GM23338 (cell line): ENCODE results near the gene TFF2. TPM values are rescaled to one million over a fixed set of nuclear protein-coding genes. Genes with fewer than 3 reads are reported as not detected.

ENCODE experiments used
- ATAC-seq: fragments of 200-7000 bp; cut with Tn5 transposase; 3 replicates; pipeline ENCODE4 v1.9.1; 2020
- DNase-seq: peaks from one replicate; pipeline ENCODE4 v3.0.0-alpha.2; 2015; ENCODE audit warnings: low spot score
- H2AFZ ChIP-seq: fragments of 200-600 bp; sonication (generic); 2 replicates; pipeline ENCODE4 v1.8.0; 2016; ENCODE audit warnings: antibody characterized with exemption, mild to moderate bottlenecking, moderate library complexity
- H3F3A ChIP-seq: fragments of 200-600 bp; sonication (generic); replicated peaks from 2 replicates; pipeline ENCODE4 v1.8.0; 2017; ENCODE audit warnings: antibody characterized with exemption, mixed run types, low read depth
- H3K27ac ChIP-seq: fragments of 200-600 bp; sonication (generic); 2 replicates; pipeline ENCODE4 v1.6.1; 2016; ENCODE audit warnings: low read depth
- H3K27me3 ChIP-seq: fragments of 200-600 bp; sonication (generic); 2 replicates; pipeline ENCODE4 v1.8.0; 2016; ENCODE audit warnings: mild to moderate bottlenecking, mixed run types, moderate library complexity; ENCODE audit not compliant: insufficient read depth
- H3K36me3 ChIP-seq: fragments of 200-600 bp; sonication (generic); 2 replicates; pipeline ENCODE4 v1.8.0; 2016; ENCODE audit warnings: mild to moderate bottlenecking; ENCODE audit not compliant: insufficient read depth
- H3K4me1 ChIP-seq: fragments of 200-600 bp; sonication (generic); 2 replicates; pipeline ENCODE4 v1.8.0; 2016; ENCODE audit warnings: mild to moderate bottlenecking, moderate library complexity; ENCODE audit not compliant: insufficient read depth
- H3K4me2 ChIP-seq: fragments of 200-600 bp; sonication (generic); 2 replicates; pipeline ENCODE4 v1.7.1; 2017; ENCODE audit warnings: mixed run types
- H3K4me3 ChIP-seq: fragments of 200-600 bp; sonication (generic); 2 replicates; pipeline ENCODE4 v1.6.1; 2016; ENCODE audit warnings: mixed run types
- H3K79me2 ChIP-seq: fragments of 200-600 bp; sonication (generic); replicated peaks from 2 replicates; pipeline ENCODE4 v1.8.0; 2017; ENCODE audit warnings: mild to moderate bottlenecking; ENCODE audit not compliant: insufficient read depth
- H3K9me2 ChIP-seq: fragments of 200-600 bp; sonication (generic); 2 replicates; pipeline ENCODE4 v1.8.0; 2017; ENCODE audit not compliant: insufficient read depth
- H4K20me1 ChIP-seq: fragments of 200-600 bp; sonication (generic); replicated peaks from 2 replicates; pipeline ENCODE4 v1.8.0; 2017; ENCODE audit warnings: mild to moderate bottlenecking; ENCODE audit not compliant: insufficient read depth
- H3K27ac Mint-ChIP-seq: 2 replicates; pipeline ENCODE4 v1.8.0; 2020; ENCODE audit warnings: inconsistent platforms, mild to moderate bottlenecking, moderate library complexity, mixed read lengths
- H3K27me3 Mint-ChIP-seq: 3 replicates; pipeline ENCODE4 v1.8.0; 2022; ENCODE audit warnings: low read depth, mild to moderate bottlenecking, moderate library complexity, mixed read lengths, inconsistent platforms; ENCODE audit not compliant: insufficient read depth, poor library complexity
- H3K36me3 Mint-ChIP-seq: 3 replicates; pipeline ENCODE4 v1.8.0; 2021; ENCODE audit warnings: low read depth, mild to moderate bottlenecking, inconsistent platforms, moderate library complexity, mixed read lengths
- H3K4me1 Mint-ChIP-seq: 3 replicates; pipeline ENCODE4 v1.8.0; 2020; ENCODE audit warnings: mild to moderate bottlenecking, inconsistent platforms, mixed read lengths
- H3K4me3 Mint-ChIP-seq: 3 replicates; pipeline ENCODE4 v1.8.0; 2021; ENCODE audit warnings: moderate library complexity, mild to moderate bottlenecking, inconsistent platforms, mixed read lengths
- H3K9me3 Mint-ChIP-seq: 3 replicates; pipeline ENCODE4 v1.8.0; 2020; ENCODE audit warnings: moderate library complexity, mild to moderate bottlenecking, inconsistent platforms, mixed read lengths
- CREB1 ChIP-seq: fragments of 250-450 bp; sonication (Bioruptor Pico); IDR thresholded peaks from 2 replicates; pipeline ENCODE4 v1.5.0; 2020; ENCODE audit warnings: low read depth, mild to moderate bottlenecking, moderate library complexity
- EZH2 ChIP-seq: fragments of 200-600 bp; sonication (generic); IDR thresholded peaks from one replicate; pipeline ENCODE4 v1.8.0; 2017; ENCODE audit warnings: antibody characterized with exemption, mild to moderate bottlenecking, low read depth; ENCODE audit not compliant: unreplicated experiment
- EZH2phosphoT487 ChIP-seq: fragments of 200-600 bp; sonication (generic); IDR thresholded peaks from one replicate; pipeline ENCODE4 v1.8.1; 2018; ENCODE audit warnings: antibody characterized with exemption; ENCODE audit not compliant: unreplicated experiment
- JUNB ChIP-seq: IDR thresholded peaks from one replicate; pipeline ENCODE4 v1.6.1; 2016; ENCODE audit warnings: antibody characterized with exemption; ENCODE audit not compliant: unreplicated experiment
- NANOG ChIP-seq: IDR thresholded peaks from 2 replicates; pipeline ENCODE4 v1.6.1; 2016; ENCODE audit warnings: antibody characterized with exemption, borderline replicate concordance
- STAT1 ChIP-seq: IDR thresholded peaks from one replicate; pipeline ENCODE4 v1.6.1; 2016; ENCODE audit warnings: antibody characterized with exemption; ENCODE audit not compliant: unreplicated experiment
- ZNF114 ChIP-seq: fragments of 250-450 bp; sonication (Bioruptor Pico); IDR thresholded peaks from 2 replicates; pipeline ENCODE4 v1.5.0; 2020; ENCODE audit warnings: mild to moderate bottlenecking, moderate library complexity
- ZNF331 ChIP-seq: fragments of 250-450 bp; sonication (Bioruptor Pico); IDR thresholded peaks from 2 replicates; pipeline ENCODE4 v1.5.0; 2020; ENCODE audit warnings: low read depth, mild to moderate bottlenecking, moderate library complexity
- polyA plus RNA-seq: library from polyadenylated mRNA; unstranded; fragments of >200 nt; fragmentation: Nextera tagmentation; extraction: Ambion mirVana; gene quantifications from 2 replicates; pipeline ENCODE4 v1.2.1, GENCODE V29; 2016
- total RNA-seq: library from RNA; depleted of rRNA; stranded (reverse); fragments of >200 nt; shearing (Covaris generic); gene quantifications from 2 replicates; pipeline ENCODE4 v1.2.3, GENCODE V29; 2014
- TF ChIP-seq, protein P1 (sequence below): IDR thresholded peaks from one replicate; pipeline ENCODE4 v1.6.1; 2018; ENCODE audit warnings: antibody characterized with exemption; ENCODE audit not compliant: unreplicated experiment

The TFF2 gene
- total and polyA plus RNA-seq, 2 experiments from 2014 or later: not detected

GRCh38 chr21:42300045-42300583 is 50.7 kb downstream of the TFF2 start (continued):
- no peak for TF ChIP-seq ZNF331 (CRISPR knock-in tag)
- TF ChIP-seq EZH2phosphoT487: no peak
- no peak for TF ChIP-seq ZNF114 (CRISPR knock-in tag)

GRCh38 chr21:42299324-42300044 is 51.3 kb downstream of the TFF2 start:
- Histone ChIP-seq H3K27me3 (no peaks in the 10 kb centered on the region), H3K79me2 (no peaks in the 10 kb centered on the region), H2AFZ (no peak overlapping the region), H3K27ac (no peak overlapping the region), H3K4me1 (no peaks in the 10 kb centered on the region), H4K20me1 (no peaks in the 10 kb centered on the region), H3K4me2 (no peak overlapping the region), H3F3A (no peaks in the 10 kb centered on the region), H3K36me3 (no peaks in the 10 kb centered on the region), H3K9me2 (no peaks in the 10 kb centered on the region), H3K4me3 (no peak overlapping the region)
- Mint-ChIP-seq H3K27ac (no peak overlapping the region), H3K4me3 (no peak overlapping the region), H3K4me1 (peaks cover 9% of the 10 kb centered on the region), H3K27me3 (peaks cover 17% of the 10 kb centered on the region), H3K9me3 (no peaks in the 10 kb centered on the region), H3K36me3 (peaks cover 2% of the 10 kb centered on the region; the same call in 1 of the 3 replicates)
- ATAC-seq: no peak
- TF ChIP-seq EZH2 (no peak), CREB1 (CRISPR knock-in tag) (no peak), EZH2phosphoT487 (no peak), ZNF114 (CRISPR knock-in tag) (no peak)
- no peak for DNase-seq

GRCh38 chr21:42298657-42299056 is 52.1 kb downstream of the TFF2 start:
- H3K27ac Mint-ChIP-seq: no peak overlapping the region
- H3K36me3 Mint-ChIP-seq: peaks cover 2% of the 10 kb centered on the region; the same call in 1 of the 3 replicates

GRCh38 chr21:42298237-42298636 is 52.6 kb downstream of the TFF2 start:
- Histone ChIP-seq H3K79me2 (no peaks in the 10 kb centered on the region), H3K4me3 (no peak overlapping the region), H3K4me1 (no peaks in the 10 kb centered on the region), H3K27me3 (no peaks in the 10 kb centered on the region), H3K36me3 (no peaks in the 10 kb centered on the region), H3K4me2 (no peak overlapping the region), H2AFZ (no peak overlapping the region), H4K20me1 (no peaks in the 10 kb centered on the region), H3K9me2 (no peaks in the 10 kb centered on the region), H3K27ac (no peak overlapping the region), H3F3A (no peaks in the 10 kb centered on the region)
- no peak for DNase-seq
- Mint-ChIP-seq H3K4me1 (peaks cover 9% of the 10 kb centered on the region), H3K27ac (no peak overlapping the region), H3K27me3 (peaks cover 17% of the 10 kb centered on the region), H3K4me3 (no peak overlapping the region), H3K36me3 (peaks cover 2% of the 10 kb centered on the region; the same call in 1 of the 3 replicates), H3K9me3 (no peaks in the 10 kb centered on the region)
- ATAC-seq: peak; percentile 70
- TF ChIP-seq, protein P1, sequence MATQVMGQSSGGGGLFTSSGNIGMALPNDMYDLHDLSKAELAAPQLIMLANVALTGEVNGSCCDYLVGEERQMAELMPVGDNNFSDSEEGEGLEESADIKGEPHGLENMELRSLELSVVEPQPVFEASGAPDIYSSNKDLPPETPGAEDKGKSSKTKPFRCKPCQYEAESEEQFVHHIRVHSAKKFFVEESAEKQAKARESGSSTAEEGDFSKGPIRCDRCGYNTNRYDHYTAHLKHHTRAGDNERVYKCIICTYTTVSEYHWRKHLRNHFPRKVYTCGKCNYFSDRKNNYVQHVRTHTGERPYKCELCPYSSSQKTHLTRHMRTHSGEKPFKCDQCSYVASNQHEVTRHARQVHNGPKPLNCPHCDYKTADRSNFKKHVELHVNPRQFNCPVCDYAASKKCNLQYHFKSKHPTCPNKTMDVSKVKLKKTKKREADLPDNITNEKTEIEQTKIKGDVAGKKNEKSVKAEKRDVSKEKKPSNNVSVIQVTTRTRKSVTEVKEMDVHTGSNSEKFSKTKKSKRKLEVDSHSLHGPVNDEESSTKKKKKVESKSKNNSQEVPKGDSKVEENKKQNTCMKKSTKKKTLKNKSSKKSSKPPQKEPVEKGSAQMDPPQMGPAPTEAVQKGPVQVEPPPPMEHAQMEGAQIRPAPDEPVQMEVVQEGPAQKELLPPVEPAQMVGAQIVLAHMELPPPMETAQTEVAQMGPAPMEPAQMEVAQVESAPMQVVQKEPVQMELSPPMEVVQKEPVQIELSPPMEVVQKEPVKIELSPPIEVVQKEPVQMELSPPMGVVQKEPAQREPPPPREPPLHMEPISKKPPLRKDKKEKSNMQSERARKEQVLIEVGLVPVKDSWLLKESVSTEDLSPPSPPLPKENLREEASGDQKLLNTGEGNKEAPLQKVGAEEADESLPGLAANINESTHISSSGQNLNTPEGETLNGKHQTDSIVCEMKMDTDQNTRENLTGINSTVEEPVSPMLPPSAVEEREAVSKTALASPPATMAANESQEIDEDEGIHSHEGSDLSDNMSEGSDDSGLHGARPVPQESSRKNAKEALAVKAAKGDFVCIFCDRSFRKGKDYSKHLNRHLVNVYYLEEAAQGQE: no peak
- no peak for TF ChIP-seq NANOG
- TF ChIP-seq STAT1: no peak
- no peak for TF ChIP-seq JUNB
- TF ChIP-seq EZH2phosphoT487: no peak

More at GRCh38 chr21:42298657-42299056, 52.1 kb downstream of the TFF2 start:
- H3K27me3 Mint-ChIP-seq: peaks cover 17% of the 10 kb centered on the region
- Histone ChIP-seq H3K4me2 (no peak overlapping the region), H2AFZ (no peak overlapping the region), H3K79me2 (no peaks in the 10 kb centered on the region), H3K27me3 (no peaks in the 10 kb centered on the region), H3K9me2 (no peaks in the 10 kb centered on the region), H3F3A (no peaks in the 10 kb centered on the region), H3K27ac (no peak overlapping the region), H3K36me3 (no peaks in the 10 kb centered on the region), H3K4me3 (no peak overlapping the region), H3K4me1 (no peaks in the 10 kb centered on the region), H4K20me1 (no peaks in the 10 kb centered on the region)
- TF ChIP-seq NANOG: no peak
- peaks cover 9% of the 10 kb centered on the region for H3K4me1 Mint-ChIP-seq
- ATAC-seq: no peak
- no peak overlapping the region for H3K4me3 Mint-ChIP-seq
- DNase-seq: no peak
- no peaks in the 10 kb centered on the region for H3K9me3 Mint-ChIP-seq
